Measurements from ENCODE around the gene BRSK2.

BRSK2 gene

GRCh38 chr11:1459764-1460395 lies 70.1 kb downstream of the BRSK2 start:
- TF ChIP-seq CTCF (IDR thresholded peaks at IDR 0.05; ENCODE audit: low read depth, low read length) = no peak
- no peak for DNase-seq (ENCODE audit: low read depth, low spot score)
- no peak overlapping the region for H3K4me3 ChIP-seq (ENCODE audit: low read depth, low read length)
- in situ Hi-C loops (cut with HindIII; ENCODE audit: low sequenced_read_pairs) = no loop called here

- no peak for DNase-seq (ENCODE audit: low read depth, low spot score)
- no peak for TF ChIP-seq CTCF (IDR thresholded peaks at IDR 0.05; ENCODE audit: low read depth, low read length)
- in situ Hi-C loops (cut with HindIII; ENCODE audit: low sequenced_read_pairs) = no loop called here
- H3K4me3 ChIP-seq (ENCODE audit: low read depth, low read length) = no peak overlapping the region
These were observed 70.8 kb downstream of the BRSK2 start for GRCh38 chr11:1460396-1460985.

- in situ Hi-C loops (cut with HindIII; ENCODE audit: low sequenced_read_pairs) = no loop called here
- TF ChIP-seq CTCF (IDR thresholded peaks at IDR 0.05; ENCODE audit: low read depth, low read length) = no peak
- no peak overlapping the region for H3K4me3 ChIP-seq (ENCODE audit: low read depth, low read length)
- DNase-seq (ENCODE audit: low read depth, low spot score) = no peak
These were observed 71.5 kb downstream of the BRSK2 start for GRCh38 chr11:1460986-1461825.

- no peak overlapping the region for H3K4me3 ChIP-seq (ENCODE audit: low read depth, low read length)
- in situ Hi-C loops (cut with HindIII; ENCODE audit: low sequenced_read_pairs) = no loop called here
- DNase-seq (ENCODE audit: low read depth, low spot score) = no peak
- no peak for TF ChIP-seq CTCF (IDR thresholded peaks at IDR 0.05; ENCODE audit: low read depth, low read length)
These were observed 72.3 kb downstream of the BRSK2 start for GRCh38 chr11:1461826-1462697.

- DNase-seq (ENCODE audit: low read depth, low spot score) = no peak
- no peak for TF ChIP-seq CTCF (IDR thresholded peaks at IDR 0.05; ENCODE audit: low read depth, low read length)
- in situ Hi-C loops (cut with HindIII; ENCODE audit: low sequenced_read_pairs) = no loop called here
- H3K4me3 ChIP-seq (ENCODE audit: low read depth, low read length) = no peak overlapping the region
These were observed 72.9 kb downstream of the BRSK2 start for GRCh38 chr11:1462698-1462975.

GRCh38 chr11:1463056-1463455 lies 73.3 kb downstream of the BRSK2 start:
- H3K4me3 ChIP-seq (ENCODE audit: low read depth, low read length) = no peak overlapping the region
- TF ChIP-seq CTCF (IDR thresholded peaks at IDR 0.05; ENCODE audit: low read depth, low read length) = no peak
- DNase-seq (ENCODE audit: low read depth, low spot score) = no peak
- in situ Hi-C loops (cut with HindIII; ENCODE audit: low sequenced_read_pairs) = no loop called here
